Anterior cingulate cortex (tissue), 58 donors: ENCODE measurements around the gene ZNF561.
"Not testable (repeated sequence)": the region's sequence is repeated elsewhere in the genome, so short reads cannot be mapped to it uniquely, and the experiment has no call there.

Experiments
- DNase-seq, 58 donors: peaks; one replicate each; lab custom pipeline; 2025; lab: John Stamatoyannopoulos, UW

ZNF561 gene

DNA sequence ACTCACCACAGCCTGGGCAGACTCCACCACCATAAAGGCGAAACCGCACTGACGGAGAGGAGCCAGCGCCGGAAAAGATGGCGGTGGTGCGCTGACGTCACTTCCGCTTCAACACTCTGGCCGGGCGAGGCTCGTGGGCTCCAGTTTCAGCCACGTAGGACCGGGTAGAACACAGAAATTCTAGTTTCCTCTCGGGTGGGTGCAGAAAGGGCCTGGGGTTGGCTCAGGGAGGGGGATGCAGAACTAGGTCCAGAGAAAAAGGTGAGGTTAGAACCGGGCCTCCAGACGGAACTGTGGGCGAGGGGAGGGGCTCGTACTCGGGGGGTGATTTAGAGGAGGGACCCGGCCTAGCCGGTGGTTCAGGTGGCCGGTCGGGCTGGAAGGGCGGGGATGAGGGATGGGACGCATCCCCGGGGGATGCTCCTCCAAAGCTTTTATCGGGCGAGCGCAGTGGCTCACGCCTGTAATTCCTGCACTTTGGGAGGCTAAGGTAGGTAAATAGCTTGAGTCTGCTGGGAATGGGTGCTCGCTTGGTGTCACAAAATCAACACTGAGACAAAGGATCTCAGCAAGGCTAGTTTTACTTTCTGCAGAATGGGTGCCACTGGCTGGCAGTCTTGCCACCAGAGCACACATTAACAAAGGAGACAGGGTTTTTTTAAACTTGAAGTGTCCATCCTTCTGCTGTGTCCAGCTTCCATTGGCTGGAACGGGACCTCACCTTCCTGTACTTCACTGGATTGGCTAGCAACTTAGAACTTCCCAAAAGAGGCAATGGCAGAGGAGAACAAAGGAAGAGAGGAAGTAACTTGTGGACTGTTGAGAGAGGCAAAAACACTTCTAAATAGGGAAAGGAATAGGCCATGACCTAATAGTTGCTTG lies at the start of gene ZNF561:
Gene ZNF561 (minus strand): TSS at position 77 of the 882 bp plus-strand sequence. CDS start 1,776 bp downstream, outside the sequence.
- DNase-seq: peak in 57 of 58 donors; percentile 63 to 97 (median 84)

GRCh38 chr19:9668544-9668943 lies 47.5 kb upstream of the ZNF561 start:
- no peak for DNase-seq

DNA sequence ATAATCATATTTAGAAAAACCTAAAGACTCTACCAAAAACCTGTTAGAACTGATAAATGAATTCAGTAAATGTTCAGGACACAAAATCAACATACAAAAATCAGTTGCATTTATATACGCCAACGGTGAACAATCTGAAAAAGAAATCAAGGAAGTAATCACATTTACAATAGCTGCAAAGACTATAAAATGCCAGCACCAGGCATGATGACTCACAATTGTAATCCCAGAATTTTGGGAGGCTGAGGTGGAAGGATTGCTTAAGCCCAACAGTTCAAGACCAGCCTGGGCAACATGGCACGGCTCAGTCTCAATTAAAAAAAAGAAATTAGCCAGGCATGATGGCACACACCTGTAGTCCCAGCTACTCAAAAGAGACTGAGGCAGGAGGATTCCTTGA lies 46.9 kb upstream of the ZNF561 start:
- DNase-seq: no peak

DNA sequence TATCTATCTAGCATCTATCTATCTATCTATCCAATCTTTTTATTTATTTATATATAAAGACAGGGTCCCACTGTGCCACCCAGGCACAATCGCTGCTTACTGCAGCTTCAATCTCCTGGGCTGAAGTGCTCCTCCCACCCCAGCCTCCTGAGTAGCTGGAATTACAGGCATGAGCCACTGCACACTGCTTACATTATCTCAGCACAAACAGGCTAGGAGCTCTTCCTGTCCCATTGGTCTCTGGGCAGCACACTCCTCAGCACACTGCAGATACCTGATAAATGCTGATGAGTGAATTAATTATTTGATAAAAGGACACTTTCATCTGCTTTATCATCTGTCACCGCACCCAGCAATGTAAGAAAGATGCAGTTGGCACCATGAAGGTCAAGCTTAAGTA lies 37.7 kb upstream of the ZNF561 start:
- no peak for DNase-seq

DNA sequence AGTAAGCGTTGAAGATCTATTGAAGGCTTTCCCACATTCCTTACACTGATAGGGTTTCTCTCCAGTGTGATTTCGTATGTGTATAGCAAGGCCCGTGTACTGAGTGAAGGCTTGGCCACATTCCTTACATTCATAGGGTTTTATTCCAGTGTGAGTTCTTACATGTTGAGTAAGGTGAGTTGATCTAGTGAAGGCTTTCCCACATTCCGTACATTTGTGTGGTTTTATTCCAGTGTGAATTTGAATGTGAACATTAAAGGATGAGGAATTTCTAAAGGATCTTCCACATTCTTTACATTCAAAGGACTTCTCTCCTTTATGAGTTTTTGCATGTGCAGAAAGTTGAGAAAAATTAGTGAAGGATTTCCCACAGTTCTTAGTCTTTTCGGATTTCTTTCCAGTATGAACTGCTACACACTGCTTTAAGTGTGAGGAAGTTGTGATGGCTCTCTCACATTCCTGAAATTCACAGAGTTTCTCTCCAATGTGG lies 32.1 kb upstream of the ZNF561 start:
- not testable (repeated sequence) for DNase-seq

- not testable (repeated sequence) for DNase-seq
Measured at GRCh38 chr19:9651464-9651863, 30.4 kb upstream of the ZNF561 start.

- no peak for DNase-seq
Measured at GRCh38 chr19:9650345-9650744, 29.3 kb upstream of the ZNF561 start.

DNA sequence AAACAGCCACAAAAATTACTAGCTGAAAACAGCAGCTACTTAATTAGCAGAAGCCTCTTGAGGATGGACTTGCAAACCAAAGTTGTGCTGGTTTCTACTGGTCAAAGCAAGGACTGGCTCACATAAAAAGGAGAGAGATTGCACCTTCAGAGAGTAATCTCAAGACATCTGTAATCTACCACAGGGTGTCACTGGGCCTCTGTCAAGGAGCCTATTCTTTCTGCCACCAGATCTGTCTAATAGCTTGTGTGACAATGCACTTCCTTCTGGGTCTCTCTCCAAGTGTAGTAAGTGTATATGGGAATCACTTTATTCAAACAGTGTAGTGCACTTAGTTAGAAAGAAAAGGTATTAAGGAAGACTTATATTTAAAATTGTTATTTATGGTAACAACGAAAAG lies 24.4 kb upstream of the ZNF561 start:
- no peak for DNase-seq

DNA sequence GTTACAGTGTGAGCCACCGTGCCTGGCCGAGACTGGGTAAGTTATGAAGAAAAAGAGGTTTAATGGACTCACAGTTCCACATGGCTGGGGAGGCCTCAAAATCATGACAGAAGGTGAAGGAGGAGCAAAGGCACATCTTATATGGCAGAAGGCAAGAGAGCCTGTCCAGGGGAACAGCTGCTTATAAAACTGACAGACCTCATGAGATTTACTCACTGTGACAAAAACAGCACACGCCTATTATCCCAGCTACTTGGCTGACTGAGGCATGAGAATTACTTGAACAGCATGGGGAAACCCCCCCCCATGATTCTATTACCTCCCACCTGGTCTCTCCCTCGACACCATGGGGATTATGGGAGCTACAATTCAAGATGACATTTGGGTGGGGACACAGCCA lies 23.4 kb upstream of the ZNF561 start:
- no peak for DNase-seq

DNA sequence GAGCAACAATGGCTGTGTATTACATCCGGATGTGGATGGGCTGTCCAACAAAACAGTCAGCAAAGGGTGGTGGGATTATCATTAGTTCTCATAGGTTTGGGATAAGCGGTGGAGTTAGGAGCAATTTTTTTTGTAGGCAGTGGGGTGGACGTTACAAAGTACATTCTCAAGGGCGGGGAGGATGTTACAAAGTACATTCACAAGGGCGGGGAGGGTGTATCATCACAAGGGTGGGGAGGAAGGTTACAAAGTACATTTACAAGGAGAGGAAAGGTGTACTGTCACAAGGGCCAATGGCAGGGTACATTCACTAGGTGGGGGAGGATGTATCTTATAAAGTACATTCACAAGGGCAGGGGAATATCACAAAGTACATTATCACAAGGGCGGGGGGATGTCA lies 20.8 kb upstream of the ZNF561 start:
- no peak for DNase-seq

- no peak for DNase-seq
Measured at GRCh38 chr19:9640956-9641355, 19.9 kb upstream of the ZNF561 start.

- DNase-seq: no peak
Measured at GRCh38 chr19:9636018-9636417, 15.0 kb upstream of the ZNF561 start.

DNA sequence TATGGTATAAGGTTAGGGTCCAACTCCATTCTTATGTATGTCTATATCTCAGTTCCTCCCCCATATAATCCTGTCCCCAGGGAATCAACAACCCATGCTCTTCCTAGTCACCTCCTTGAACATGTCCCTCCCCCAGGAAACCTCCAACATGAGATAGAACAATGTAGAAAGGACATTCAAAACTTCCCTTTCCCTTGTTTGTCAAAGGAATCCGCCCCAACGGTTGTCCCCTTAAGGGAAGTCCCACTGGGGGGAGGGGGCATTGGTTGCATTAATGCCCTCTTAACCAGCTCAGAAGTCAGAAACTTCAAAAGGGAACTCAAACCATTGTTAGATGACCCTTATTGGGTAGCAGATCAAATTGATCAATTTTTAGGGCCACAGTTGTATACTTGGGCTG lies 6.8 kb upstream of the ZNF561 start:
- no peak for DNase-seq

DNA sequence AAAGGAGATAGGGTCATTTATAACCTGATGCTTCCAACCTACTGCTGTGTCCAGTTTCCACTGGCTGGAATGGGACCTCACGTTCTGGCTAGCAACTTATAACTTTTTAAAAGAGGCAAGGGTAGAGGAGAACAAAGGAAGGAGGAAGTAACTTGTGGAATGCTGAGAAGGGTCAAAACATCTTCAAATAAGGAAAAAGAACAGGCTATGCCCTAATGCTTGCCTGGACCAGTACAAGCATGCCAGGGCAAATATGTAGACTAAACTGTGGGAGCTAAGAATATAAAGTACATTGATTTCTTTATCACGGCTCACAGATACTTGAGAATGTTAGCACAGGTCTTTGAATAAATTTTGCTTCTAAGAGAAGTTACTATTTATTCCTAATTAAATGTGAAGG lies 1.5 kb upstream of the ZNF561 start:
- DNase-seq: no peak

DNA sequence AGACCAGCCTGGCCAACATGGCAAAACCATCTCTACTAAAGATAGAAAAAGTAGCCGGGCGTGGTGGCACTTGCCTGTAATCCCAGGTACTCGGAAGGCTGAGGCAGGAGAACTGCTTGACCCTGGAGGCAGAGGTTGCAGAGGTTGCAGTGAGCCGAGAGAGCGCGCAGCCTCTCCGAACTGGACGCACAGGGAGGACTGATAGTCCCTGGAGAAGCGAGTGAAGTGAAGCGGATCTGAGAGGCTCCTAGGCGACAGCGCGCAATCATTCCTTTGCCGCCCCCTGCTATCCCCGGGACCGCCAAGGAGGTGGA lies 233 bp downstream of the ZNF561 start:
- no peak for DNase-seq

- DNase-seq: no peak
Measured at GRCh38 chr19:9615844-9616243, 5.2 kb downstream of the ZNF561 start.

GRCh38 chr19:9610484-9611113 lies 10.4 kb downstream of the ZNF561 start:
- DNase-seq: no peak

GRCh38 chr19:9608912-9609311 lies 12.1 kb downstream of the ZNF561 start:
- DNase-seq: no peak

GRCh38 chr19:9597027-9597426 lies 24.0 kb downstream of the ZNF561 start:
- DNase-seq: no peak

- peak in 41 of 58 donors; percentile 0 to 71 (median 7) for DNase-seq
Measured at GRCh38 chr19:9586764-9587163, 34.3 kb downstream of the ZNF561 start.

- peak in 57 of 58 donors; percentile 42 to 90 (median 78) for DNase-seq
Measured at GRCh38 chr19:9584073-9584833, 36.8 kb downstream of the ZNF561 start, which contains the start of gene ZNF121. ZNF121 (minus strand) TSS chr19:9584504; CDS start chr19:9568097, 16,407 bp downstream.
